RWPE1 (cell line): ENCODE measurements around the gene ZNF213.

Source experiments
- CTCF ChIA-PET: fragments of 350-600 bp; sonication (Branson Sonifier 250); formaldehyde crosslinking; extraction: SDS; loops from one replicate; lab custom pipeline; 2021; lab: Yijun Ruan, JAX
- POLR2A ChIA-PET: fragments of 400-600 bp; formaldehyde crosslinking; extraction: SDS; loops from one replicate; lab custom pipeline; 2020; ENCODE audit warnings: antibody characterized with exemption; ENCODE audit not compliant: low non-redundant PET; lab: Yijun Ruan, JAX
- DNase-seq: peaks from one replicate; pipeline ENCODE4 v3.0.0; 2012; ENCODE audit warnings: low spot score
- H3K27ac ChIP-seq: fragments of 450-650 bp; 2 replicates; pipeline ENCODE4 v1.5.1; 2017
- TF ChIP-seq, protein P1 (sequence below): fragments of 450-650 bp; conservative IDR thresholded peaks from 2 replicates; pipeline ENCODE4 v1.5.1; 2017; ENCODE audit warnings: low read depth, mild to moderate bottlenecking

The ZNF213 gene

DNA sequence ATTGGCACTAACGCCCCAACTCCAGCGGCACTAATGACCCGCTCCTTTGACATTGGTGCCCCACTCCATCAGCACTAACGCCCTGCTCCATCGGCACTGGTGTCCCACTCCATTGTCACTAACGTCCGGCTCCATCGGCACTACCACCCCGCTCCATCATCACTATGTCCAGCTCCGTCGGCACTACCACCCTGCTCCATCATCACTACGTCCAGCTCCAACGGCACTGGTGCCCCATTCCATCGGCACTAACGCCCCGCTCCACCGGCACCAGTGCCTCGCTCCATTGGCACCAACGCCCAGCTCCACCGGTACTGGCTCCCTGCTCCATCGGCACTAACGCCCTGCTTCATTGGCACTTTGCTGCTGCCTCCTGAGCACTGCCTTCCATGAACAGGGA, 7.5 kb downstream of the ZNF213 start:
- POLR2A ChIA-PET: no interaction called here

DNA sequence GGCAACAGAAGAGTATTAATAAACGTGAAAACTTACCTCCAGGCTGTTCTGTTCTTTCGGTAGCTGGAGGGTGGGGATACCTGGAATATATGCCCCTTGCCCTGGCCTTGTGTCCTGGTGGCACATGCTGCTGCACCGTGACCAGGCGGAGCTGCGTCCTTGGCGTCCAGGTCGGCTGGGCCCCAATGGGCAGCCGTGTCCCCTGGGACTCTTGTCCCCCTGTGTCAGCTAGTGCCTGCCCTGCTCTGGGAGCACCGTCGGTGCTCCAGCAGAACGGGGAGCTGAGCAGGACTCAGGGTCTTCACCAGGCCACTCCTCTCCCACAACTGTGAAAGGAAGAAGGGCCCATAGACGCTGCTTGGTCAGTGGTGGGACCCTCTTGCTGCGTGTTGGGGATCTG, 7.9 kb downstream of the ZNF213 start:
- H3K27ac ChIP-seq: no peak overlapping the region
- ChIA-PET POLR2A (no interaction called here), CTCF (interaction anchor here (0.7 to 1.9 kb wide), 2 partner anchors 13 to 83 kb away, joined by 3 to 5 read pairs; no protein-coding TSS in a partner anchor)
- TF ChIP-seq, protein P1, sequence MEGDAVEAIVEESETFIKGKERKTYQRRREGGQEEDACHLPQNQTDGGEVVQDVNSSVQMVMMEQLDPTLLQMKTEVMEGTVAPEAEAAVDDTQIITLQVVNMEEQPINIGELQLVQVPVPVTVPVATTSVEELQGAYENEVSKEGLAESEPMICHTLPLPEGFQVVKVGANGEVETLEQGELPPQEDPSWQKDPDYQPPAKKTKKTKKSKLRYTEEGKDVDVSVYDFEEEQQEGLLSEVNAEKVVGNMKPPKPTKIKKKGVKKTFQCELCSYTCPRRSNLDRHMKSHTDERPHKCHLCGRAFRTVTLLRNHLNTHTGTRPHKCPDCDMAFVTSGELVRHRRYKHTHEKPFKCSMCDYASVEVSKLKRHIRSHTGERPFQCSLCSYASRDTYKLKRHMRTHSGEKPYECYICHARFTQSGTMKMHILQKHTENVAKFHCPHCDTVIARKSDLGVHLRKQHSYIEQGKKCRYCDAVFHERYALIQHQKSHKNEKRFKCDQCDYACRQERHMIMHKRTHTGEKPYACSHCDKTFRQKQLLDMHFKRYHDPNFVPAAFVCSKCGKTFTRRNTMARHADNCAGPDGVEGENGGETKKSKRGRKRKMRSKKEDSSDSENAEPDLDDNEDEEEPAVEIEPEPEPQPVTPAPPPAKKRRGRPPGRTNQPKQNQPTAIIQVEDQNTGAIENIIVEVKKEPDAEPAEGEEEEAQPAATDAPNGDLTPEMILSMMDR: no peak
- DNase-seq: no peak

More for the DNA sequence above, 7.5 kb downstream of the ZNF213 start:
- TF ChIP-seq, protein P1: no peak
- CTCF ChIA-PET: interaction anchor here (0.7 kb wide), 1 partner anchor 82 kb away, joined by 3 read pairs; no protein-coding TSS in a partner anchor
- DNase-seq: no peak
- no peak overlapping the region for H3K27ac ChIP-seq

DNA sequence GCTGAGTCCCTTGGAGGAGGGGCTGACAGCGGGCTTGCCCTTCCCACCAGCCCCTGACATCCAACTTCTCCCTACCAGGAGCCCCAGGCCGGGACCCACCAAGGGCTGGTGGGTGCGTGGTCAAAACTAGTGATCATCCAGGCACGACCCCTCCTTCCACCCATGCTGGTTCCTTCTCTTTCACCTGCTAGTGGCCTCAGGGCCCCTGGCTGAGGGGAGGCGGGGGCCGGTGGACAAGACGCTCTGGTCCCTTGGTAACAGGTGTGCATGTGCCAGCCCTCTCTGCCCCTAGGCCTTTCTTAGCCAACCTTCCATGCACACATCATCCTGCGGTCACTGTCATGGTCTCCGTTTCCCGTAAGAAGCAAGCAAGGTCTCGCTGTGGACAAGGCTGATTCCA, 8.4 kb downstream of the ZNF213 start:
- DNase-seq: no peak
- no peak overlapping the region for H3K27ac ChIP-seq
- POLR2A ChIA-PET: no interaction called here
- TF ChIP-seq, protein P1: no peak
- CTCF ChIA-PET: interaction anchor here (1.9 kb wide), 1 partner anchor 14 kb away, joined by 5 read pairs; no protein-coding TSS in a partner anchor

DNA sequence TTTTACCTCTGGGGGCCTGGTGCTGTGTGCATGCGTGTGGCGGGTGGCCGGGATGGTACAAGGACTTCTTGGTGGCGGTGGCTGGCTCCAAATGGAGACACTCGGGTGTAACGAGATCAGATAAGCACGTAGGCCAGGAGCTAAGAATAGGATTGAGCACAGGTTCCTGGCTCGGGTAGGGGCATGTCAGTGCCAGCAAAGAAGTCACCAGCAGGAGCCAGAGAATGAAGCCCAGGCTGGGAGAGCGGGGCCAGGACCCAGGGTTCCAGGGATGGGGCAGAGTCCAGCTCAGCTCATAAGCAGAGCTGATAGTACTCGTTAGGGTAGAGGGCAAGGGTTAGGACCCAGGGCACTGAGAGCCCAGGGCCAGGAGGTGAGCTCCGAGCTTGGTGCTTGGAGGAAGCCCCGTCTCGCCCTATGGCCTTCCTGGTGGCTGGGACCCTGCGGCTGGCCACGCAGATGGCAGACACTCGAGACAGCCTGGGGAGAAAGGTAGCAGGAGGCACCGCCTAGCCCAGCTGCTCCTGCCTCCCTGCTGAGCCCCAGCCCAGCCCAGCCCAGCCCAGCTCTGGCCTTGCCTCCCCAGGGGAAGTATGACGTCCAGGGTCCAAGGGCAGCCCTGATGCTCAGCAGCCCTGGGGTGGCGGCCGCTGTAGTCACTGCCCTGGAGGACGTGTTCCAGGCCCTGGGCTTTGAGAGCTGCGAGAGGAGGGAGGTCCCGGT, 8.9 kb downstream of the ZNF213 start:
- POLR2A ChIA-PET: interaction anchor here (0.6 kb wide), 1 partner anchor 39 kb away, joined by 5 read pairs; no protein-coding TSS in a partner anchor
- DNase-seq: no peak
- CTCF ChIA-PET: interaction anchor here (0.5 to 1.9 kb wide), 3 partner anchors 12 to 105 kb away, joined by 3 to 5 read pairs (median 3); no protein-coding TSS in a partner anchor

DNA sequence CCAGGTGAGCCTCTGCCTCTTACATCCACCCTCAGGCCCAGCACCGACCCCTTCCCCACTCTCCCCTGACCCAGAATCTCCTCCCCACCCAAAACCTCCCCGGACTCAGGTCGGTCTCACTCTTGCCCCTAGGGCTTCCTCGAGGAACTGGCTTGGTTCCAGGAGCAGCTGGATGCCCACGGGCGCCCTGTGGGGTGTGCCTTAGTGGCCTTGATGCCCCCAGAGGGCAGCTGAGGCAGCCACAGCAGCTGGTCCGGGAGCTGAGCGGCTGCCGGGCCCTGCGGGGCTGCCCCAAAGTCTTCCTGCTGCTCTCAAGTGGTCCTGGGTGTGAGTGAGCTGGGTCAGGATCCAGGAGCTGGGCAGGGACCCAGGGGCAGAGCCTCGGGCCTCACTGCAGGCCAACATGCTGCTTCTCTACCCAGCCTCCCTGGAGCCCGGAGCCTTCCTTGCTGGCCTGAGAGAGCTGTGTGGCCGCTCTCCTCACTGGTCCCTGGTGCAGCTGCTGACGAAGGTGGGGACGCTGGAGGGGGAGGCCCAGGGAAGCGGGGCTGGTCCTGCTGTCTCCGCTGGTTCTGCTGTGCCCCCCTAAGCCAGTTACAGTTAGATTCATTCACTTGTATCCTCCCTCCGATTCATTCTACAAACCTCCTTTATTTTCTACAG, 9.6 kb downstream of the ZNF213 start:
- POLR2A ChIA-PET: interaction anchor here (0.6 kb wide), 1 partner anchor 40 kb away, joined by 5 read pairs; no protein-coding TSS in a partner anchor
- TF ChIP-seq, protein P1: no peak
- CTCF ChIA-PET: interaction anchor here (0.5 to 1.9 kb wide), 3 partner anchors 13 to 106 kb away, joined by 3 to 5 read pairs (median 3); no protein-coding TSS in a partner anchor
- DNase-seq: no peak
- H3K27ac ChIP-seq: no peak overlapping the region

More for the DNA sequence above, 8.9 kb downstream of the ZNF213 start:
- TF ChIP-seq, protein P1: no peak
- H3K27ac ChIP-seq: no peak overlapping the region

DNA sequence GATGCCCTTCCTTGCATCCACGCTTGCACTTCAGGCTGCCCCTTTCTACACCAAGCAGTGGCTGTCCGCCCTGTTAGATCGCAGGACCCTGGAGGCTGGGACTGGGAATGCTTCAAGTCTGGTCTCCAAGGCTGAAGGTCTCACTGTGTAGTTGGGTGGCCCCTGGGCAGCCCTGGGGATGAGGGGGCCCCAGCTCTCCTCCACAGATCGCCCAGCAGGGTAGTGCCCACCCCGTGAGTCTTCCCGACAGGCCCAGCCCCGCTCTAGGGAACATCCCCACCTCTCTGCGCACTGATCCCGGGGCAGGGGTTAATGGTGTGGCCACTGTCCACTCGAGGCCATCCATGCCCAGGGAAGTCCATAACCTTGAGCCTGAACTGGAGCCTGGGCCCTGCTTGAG, 10.3 kb downstream of the ZNF213 start:
- CTCF ChIA-PET: no interaction called here
- POLR2A ChIA-PET: no interaction called here
- TF ChIP-seq, protein P1: no peak
- no peak overlapping the region for H3K27ac ChIP-seq
- no peak for DNase-seq
